Stimulated activated CD8-positive, alpha-beta memory T cell treated with anti-CD3 and anti-CD28 coated beads, Interleukin-7, amount 100 ng/mL, for 1 hour (primary cell): ENCODE results near the gene MINDY4.

Experiments
- DNase-seq, 2 donors: peaks; one replicate each; pipeline ENCODE4 v3.0.0-alpha.2; 2020; ENCODE audit warnings: low read depth in 2 of 2

MINDY4 gene

GRCh38 chr7:30852744-30853288 lies 81.6 kb downstream of the MINDY4 start:
- no peak for DNase-seq

DNA sequence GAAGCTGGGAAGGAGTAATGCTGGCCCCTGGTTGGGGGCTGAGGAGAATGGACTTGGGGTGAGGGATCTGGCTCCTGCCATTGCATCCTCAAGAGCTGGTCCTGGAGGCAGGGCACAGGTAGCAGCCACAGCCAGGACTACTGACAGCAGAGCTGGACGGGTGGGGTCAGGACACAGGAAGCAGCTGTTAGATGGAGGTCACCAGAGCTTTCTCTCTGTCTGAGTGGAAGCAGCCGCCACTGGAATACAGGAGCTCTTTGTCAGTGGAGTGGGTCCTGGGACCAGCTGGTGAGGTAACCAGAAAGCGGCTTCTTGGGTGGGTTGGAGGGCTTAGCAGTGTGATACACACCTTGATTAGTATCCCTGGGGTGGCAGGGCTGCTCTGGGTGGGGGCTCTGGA lies 82.4 kb downstream of the MINDY4 start:
- no peak for DNase-seq

DNA sequence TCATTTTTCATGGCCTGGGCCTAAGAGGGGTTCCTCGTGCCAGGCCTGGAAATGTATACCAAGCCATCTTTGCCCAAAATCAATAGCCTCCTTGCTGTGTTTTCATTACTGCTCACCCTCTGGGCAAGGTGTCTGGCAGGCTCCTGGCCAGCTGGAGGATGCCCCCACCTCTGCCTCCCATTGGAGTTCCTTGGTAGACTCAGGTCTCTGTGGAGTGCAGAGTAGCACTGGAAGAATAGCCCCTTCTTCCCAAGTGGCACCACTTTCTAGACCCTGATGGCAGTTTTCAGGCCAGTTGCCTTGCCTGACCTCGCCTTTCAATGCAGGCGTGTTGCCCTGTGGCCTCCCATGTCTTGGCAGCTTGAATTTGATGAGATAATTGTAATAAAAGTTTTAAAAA lies 84.7 kb downstream of the MINDY4 start:
- no peak for DNase-seq

GRCh38 chr7:30858576-30858975 lies 87.4 kb downstream of the MINDY4 start:
- DNase-seq: no peak

GRCh38 chr7:30859202-30859939 lies 88.2 kb downstream of the MINDY4 start:
- no peak for DNase-seq

DNA sequence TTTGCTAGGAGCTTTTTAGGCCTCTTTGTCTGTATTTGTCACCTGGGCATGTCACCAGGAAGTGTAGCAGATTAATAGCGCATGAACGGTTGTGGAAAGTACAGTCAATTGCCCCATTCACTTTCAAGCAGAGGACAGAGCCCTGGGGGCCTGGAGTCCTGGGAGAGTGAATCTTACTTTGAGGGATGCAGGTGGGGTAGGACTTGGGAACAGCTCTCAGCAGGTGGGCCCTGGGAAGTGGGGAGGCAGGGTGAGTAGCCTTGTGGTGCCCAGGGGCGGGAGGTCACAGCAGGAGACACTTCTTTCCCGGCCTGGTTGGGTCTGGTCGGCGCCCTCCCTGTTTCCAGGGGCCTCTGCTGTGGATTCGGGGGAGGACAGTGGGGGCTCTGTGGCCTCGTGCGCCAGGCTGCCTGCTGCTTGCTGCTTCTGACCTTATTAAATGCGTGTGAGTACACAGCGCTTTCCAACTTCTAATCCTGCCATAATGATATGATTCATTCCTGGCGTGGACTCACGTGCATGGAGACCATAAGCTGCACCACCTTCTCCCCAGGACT lies 88.8 kb downstream of the MINDY4 start:
- no peak for DNase-seq

GRCh38 chr7:30861612-30862011 lies 90.4 kb downstream of the MINDY4 start:
- no peak for DNase-seq

DNA sequence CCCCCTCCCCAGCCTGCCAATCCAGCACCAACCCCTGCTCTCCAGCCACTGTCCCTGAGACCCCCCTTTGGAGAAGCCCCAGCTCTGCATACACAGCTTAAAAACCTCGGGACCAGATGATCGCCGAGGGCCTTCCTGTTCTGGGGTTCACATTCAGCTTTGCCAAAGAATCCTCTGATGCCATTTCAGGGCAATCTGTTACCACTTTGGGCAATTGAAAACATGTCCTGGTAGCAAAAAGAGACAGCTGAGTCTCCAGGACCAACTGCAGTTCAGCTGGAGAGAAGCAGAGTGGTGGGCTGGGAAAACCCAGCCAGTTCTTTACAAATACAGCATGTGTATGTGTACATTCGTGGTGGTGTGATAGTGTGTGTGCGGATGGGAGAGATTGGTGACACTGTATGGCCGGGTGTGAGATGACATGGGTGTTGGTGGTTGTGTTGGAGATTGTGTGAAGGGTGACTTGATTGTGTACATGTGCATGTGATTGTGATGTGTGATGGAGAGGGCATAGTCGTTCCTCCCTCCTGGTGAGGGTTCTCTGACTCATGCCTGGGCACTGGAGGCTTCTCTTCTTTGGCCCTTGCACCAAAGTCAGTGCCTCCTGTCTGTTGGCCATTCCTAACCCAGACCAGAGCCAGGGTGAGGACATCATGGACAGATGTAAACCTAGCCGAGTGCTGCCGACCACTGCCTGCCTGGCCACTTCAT lies 91.9 kb downstream of the MINDY4 start:
- no peak for DNase-seq

- DNase-seq: no peak
Observed at GRCh38 chr7:30863706-30864035, 92.5 kb downstream of the MINDY4 start.

- no peak for DNase-seq
Observed at GRCh38 chr7:30864101-30864500, 92.9 kb downstream of the MINDY4 start.

- DNase-seq: no peak
Observed at GRCh38 chr7:30865076-30865475, 93.9 kb downstream of the MINDY4 start.

- DNase-seq: no peak
Observed at GRCh38 chr7:30865821-30866220, 94.6 kb downstream of the MINDY4 start.

DNA sequence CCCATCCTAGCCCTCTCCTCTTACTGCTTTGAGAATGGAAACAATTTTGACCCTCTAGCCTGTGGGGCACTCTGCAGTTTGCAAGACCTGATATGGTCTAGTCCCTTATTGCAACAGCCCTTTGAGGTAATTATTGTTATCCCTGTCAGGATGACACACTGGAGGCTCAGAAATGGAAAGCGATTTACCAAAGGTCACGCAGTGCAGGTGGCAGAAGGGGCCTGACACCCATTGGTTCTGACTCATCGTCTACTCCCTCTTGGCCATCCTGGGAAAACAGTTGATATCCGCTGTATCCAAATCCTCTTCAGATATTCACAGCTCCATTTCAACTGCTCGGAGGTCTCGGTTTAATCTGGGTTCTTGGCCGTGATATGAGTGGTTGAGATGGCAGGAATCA lies 95.7 kb downstream of the MINDY4 start:
- no peak for DNase-seq

- no peak for DNase-seq
Observed at GRCh38 chr7:30867483-30867882, 96.3 kb downstream of the MINDY4 start.

DNA sequence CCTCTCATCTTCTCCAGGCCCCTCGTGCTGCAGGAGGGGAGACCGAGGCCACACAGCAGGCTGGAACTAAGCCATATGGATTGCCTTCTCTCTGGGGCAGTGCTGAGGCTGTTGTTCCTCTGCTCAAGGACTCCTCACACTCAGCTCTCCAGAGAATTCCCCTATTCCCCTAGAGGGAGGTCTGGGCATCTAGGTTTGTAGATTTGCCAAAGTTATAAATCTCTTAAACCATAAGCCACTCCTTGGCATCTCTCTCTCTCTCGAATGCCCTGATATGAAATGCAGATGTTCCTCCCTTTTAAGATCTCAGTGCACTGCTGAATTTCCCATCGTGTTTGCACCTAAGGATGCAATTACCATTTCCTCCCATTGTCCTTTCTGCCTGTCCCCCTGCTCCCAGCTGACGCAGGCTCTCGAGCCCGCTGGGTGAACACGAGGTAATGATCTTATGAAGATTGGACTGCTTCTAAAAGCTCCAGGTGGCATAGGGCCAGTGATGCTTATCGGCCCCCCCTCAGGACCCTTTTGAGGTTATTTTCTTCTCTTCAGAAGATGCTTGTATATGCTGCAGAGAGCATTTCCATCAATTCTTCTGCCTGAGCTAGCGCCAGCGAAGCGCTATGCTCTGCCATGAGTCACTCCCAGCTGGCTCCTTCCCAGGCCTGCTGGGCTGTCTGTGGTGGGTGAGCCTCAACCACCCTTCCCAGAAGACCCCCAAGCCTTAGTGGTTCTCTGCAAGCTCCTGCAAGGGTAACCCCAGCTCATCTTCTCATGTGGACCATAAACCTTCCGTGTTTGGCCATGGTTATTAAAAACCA lies 98.8 kb downstream of the MINDY4 start:
- DNase-seq: no peak

GRCh38 chr7:30870821-30871518 lies 99.8 kb downstream of the MINDY4 start:
- DNase-seq: no peak

DNA sequence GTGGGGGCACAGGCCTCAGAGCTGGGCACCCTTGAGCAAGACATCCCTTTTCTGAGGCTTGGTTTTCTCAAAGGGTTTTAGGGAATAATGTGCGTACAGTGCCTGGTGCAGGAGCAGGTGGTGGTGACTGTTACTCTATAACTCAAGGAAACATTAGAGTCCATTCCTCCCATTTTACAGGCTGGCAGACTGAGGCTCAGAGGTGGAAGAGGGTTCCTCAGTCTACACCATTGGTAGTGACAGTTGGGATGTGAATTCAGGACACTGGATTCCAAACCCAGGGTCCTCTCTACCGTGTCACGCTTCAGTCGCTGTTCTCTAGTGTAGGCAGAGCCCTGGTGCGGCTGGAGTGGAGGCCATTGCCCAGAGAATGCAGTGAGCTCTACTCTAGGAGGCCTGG lies 100.4 kb downstream of the MINDY4 start:
- no peak for DNase-seq

DNA sequence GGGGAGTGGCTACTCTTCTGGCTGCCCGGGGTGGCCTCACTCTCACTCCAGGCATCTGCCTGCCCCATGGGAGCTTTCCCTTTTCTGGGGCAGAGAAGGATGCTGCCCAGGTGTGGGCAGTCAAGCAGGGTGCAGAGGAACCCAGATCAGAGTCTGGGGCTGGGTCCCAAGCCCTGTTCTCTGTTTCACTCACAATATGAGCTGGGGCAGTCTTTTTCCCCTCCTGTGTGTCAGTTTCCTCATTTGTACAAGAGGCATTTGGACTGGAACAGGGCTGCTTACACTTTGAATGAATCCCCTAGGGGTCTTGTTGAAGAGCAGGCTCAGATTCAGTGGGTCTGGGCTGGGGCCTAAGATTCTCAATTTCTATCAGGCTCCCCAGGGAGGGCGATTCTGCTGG lies 102.0 kb downstream of the MINDY4 start:
- no peak for DNase-seq

DNA sequence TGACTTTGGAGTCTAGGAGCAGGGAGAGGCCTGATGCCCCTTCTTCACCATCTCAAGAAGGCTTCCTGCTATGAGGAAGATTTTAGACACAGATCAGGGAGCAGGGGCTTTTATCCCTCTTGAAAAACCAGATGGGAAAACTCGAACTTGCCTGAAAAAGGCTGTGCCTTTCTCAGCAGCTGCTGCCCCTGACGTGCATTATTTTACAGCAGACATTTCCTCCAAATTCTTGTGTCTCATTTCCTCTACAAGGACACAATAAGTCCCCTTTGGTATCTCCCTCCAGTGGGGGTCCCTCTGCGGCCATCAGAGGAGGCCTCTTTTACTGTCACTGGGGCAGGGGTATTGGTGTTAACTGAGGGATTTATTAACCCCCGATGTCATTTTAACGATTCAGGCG lies 102.4 kb downstream of the MINDY4 start:
- DNase-seq: no peak

- DNase-seq: no peak
Observed at GRCh38 chr7:30874656-30875302, 103.6 kb downstream of the MINDY4 start.
